ENCODE results near the gene OAS2. TPM values are rescaled to one million over a fixed set of nuclear protein-coding genes. Genes with fewer than 3 reads are reported as not detected.

The OAS2 gene
- total RNA-seq, 2 donors from 2014 or later: 6.0 to 6.8 TPM

- DNase-seq (ENCODE audit: low spot score): no peak
- Histone ChIP-seq H3K4me1 (no peaks in the 10 kb centered on the region), H3K27ac (no peak overlapping the region), H3K9me3 (peaks cover 0 to 12% of the 10 kb centered on the region in 2 donors), H3K36me3 (peaks cover 19% of the 10 kb centered on the region), H3K4me3 (no peak overlapping the region), H3K27me3 (no peaks in the 10 kb centered on the region)
- TF ChIP-seq CTCF (IDR thresholded peaks at IDR 0.05): no peak
Observed at GRCh38 chr12:112997506-112997905, 19.2 kb downstream of the OAS2 start.

- Histone ChIP-seq H3K27ac (no peak overlapping the region), H3K27me3 (no peaks in the 10 kb centered on the region), H3K9me3 (peaks cover 0 to 12% of the 10 kb centered on the region in 2 donors), H3K4me1 (no peaks in the 10 kb centered on the region), H3K4me3 (no peak overlapping the region), H3K36me3 (peaks cover 19% of the 10 kb centered on the region)
- no peak for DNase-seq (ENCODE audit: low spot score)
- no peak for TF ChIP-seq CTCF (IDR thresholded peaks at IDR 0.05)
Observed at GRCh38 chr12:112998987-112999767, 20.9 kb downstream of the OAS2 start.

- H3K4me1 ChIP-seq: no peaks in the 10 kb centered on the region
- DNase-seq (ENCODE audit: low spot score): no peak
- H3K27ac ChIP-seq: no peak overlapping the region
- H3K36me3 ChIP-seq: peaks cover 19% of the 10 kb centered on the region
- H3K27me3 ChIP-seq: no peaks in the 10 kb centered on the region
- peaks cover 0 to 12% of the 10 kb centered on the region in 2 donors for H3K9me3 ChIP-seq
- H3K4me3 ChIP-seq: no peak overlapping the region
- TF ChIP-seq CTCF (IDR thresholded peaks at IDR 0.05): no peak
Observed at GRCh38 chr12:113000433-113000832, 22.1 kb downstream of the OAS2 start.

GRCh38 chr12:113002155-113002554, 23.8 kb downstream of the OAS2 start:
- Histone ChIP-seq H3K36me3 (peaks cover 18% of the 10 kb centered on the region), H3K27me3 (no peaks in the 10 kb centered on the region), H3K4me1 (no peaks in the 10 kb centered on the region), H3K27ac (no peak overlapping the region), H3K4me3 (no peak overlapping the region), H3K9me3 (peaks cover 0 to 12% of the 10 kb centered on the region in 2 donors)
- no peak for TF ChIP-seq CTCF (IDR thresholded peaks at IDR 0.05)
- DNase-seq (ENCODE audit: low spot score): no peak

- H3K27ac ChIP-seq: no peak overlapping the region
- peaks cover 0 to 10% of the 10 kb centered on the region in 2 donors for H3K9me3 ChIP-seq
- no peak overlapping the region for H3K4me3 ChIP-seq
- TF ChIP-seq CTCF (IDR thresholded peaks at IDR 0.05): no peak
- DNase-seq (ENCODE audit: low spot score): no peak
- H3K4me1 ChIP-seq: no peaks in the 10 kb centered on the region
- no peaks in the 10 kb centered on the region for H3K27me3 ChIP-seq
- peaks cover 22% of the 10 kb centered on the region for H3K36me3 ChIP-seq
Observed at GRCh38 chr12:113002676-113003075, 24.4 kb downstream of the OAS2 start.

DNA sequence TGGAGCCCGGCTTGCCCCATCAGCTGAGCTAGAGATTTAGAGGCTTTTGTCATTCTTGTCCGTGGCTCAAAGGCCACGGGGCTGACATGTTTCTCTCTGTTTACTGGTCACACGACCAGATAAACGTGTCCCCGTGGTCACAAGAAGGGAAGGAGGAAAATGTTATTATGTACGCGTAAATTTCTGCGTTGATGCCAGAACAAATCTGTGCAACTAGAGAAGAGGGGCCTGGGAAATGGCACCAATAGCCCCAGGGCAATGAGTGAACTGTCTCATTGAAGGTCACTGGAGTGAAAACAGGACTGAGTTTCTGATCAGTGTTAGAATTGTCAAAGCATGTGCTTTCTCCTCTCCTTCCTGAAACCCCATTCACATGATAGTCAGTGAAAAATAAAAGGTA, 25.3 kb downstream of the OAS2 start:
- Histone ChIP-seq H3K27ac (no peak overlapping the region), H3K9me3 (peaks cover 0 to under 1% of the 10 kb centered on the region in 2 donors)
- no peak for TF ChIP-seq CTCF (IDR thresholded peaks at IDR 0.05)

More for the DNA sequence above, 25.3 kb downstream of the OAS2 start:
- Histone ChIP-seq H3K4me3 (no peak overlapping the region), H3K36me3 (peaks cover 14% of the 10 kb centered on the region), H3K4me1 (no peaks in the 10 kb centered on the region), H3K27me3 (no peaks in the 10 kb centered on the region)
- DNase-seq (ENCODE audit: low spot score): no peak
